Measurements from ENCODE around the gene TRAK1.

The TRAK1 gene

GRCh38 chr3:42117175-42118008, 26.2 kb downstream of the TRAK1 start:
- TF ChIP-seq CTCF (IDR thresholded peaks at IDR 0.05; ENCODE audit: low read depth, low read length, missing control alignments): peak; percentile 74
- no peak overlapping the region for H3K4me3 ChIP-seq (replicated peaks; ENCODE audit: low read depth, low read length)
- no peak for DNase-seq (ENCODE audit: extremely low read depth, low read depth)

GRCh38 chr3:42118762-42119361, 27.7 kb downstream of the TRAK1 start:
- TF ChIP-seq CTCF (IDR thresholded peaks at IDR 0.05; ENCODE audit: low read depth, low read length, missing control alignments): peak; percentile 45
- no peak overlapping the region for H3K4me3 ChIP-seq (replicated peaks; ENCODE audit: low read depth, low read length)
- no peak for DNase-seq (ENCODE audit: extremely low read depth, low read depth)

- no peak for TF ChIP-seq CTCF (IDR thresholded peaks at IDR 0.05; ENCODE audit: low read depth, low read length, missing control alignments)
- DNase-seq (ENCODE audit: extremely low read depth, low read depth): no peak
Observed at GRCh38 chr3:42119561-42120355, 28.6 kb downstream of the TRAK1 start.

GRCh38 chr3:42120866-42121265, 29.7 kb downstream of the TRAK1 start:
- DNase-seq (ENCODE audit: extremely low read depth, low read depth): no peak
- no peak for TF ChIP-seq CTCF (IDR thresholded peaks at IDR 0.05; ENCODE audit: low read depth, low read length, missing control alignments)
- no peak overlapping the region for H3K4me3 ChIP-seq (replicated peaks; ENCODE audit: low read depth, low read length)

More at GRCh38 chr3:42119561-42120355, 28.6 kb downstream of the TRAK1 start:
- H3K4me3 ChIP-seq (replicated peaks; ENCODE audit: low read depth, low read length): no peak overlapping the region

DNA sequence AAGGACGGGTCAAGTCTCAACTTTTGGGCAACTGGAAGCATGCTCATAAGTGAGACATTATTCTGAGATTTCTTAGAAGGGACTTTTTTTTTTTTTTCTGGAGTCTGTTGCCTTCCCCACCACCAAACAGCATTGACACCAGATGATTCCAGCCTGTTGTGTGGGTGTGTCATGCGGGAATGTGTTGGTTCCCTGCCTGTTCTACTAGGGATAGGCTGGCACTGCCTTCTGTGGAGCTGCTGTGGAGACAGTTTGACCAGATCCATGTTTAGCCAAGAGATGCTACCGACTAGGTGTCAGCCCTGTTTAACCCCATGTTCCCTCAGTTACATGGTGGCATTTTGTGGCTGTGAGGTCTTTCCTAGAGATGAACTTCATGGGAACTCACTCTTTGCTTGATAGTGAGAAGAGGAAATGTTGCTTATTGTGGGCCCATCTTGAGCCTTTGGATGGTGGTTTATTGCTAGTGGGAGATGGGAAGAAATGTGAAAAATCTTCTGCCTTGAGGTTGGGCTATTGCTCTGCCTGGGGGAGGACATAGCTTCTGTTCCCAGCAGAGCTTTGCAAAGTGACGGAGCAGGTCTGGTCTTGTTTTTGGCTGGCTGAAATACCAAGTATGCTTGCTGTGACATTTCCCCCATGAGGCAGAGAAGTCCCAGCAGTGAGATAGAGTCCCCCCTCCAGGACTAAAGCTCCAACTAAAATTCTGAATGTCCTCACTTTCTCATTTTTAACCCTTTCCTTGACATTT, 31.3 kb downstream of the TRAK1 start:
- DNase-seq (ENCODE audit: extremely low read depth, low read depth): no peak
- no peak for TF ChIP-seq CTCF (IDR thresholded peaks at IDR 0.05; ENCODE audit: low read depth, low read length, missing control alignments)
- no peak overlapping the region for H3K4me3 ChIP-seq (replicated peaks; ENCODE audit: low read depth, low read length)

DNA sequence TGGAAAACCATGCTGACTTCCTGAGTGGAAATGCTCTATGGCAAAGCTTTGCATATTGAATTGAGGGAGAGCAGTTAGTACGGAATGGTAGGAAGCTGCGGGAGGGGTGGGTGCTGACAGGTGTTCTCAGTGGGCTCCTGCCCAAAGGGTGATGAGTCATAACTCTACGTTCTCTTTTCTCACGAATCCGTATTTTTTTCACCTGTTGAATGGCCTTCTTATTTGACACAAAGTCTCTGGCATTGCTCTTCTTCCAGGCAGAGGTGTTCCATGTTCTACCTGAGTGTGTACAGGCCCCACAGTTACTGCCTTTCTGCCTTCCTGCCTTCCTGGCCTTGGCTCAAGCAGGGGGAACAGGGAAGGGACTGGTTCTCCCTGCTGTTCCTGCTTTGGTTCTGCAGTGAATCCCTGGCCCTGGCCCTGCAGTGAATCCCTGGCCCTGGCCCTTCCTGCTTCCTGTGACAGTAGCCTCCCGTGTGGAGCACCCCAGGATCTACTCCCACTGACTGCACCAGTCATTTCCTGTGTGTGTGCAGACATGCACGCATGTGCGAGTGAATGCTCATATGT, 31.9 kb downstream of the TRAK1 start:
- no peak for TF ChIP-seq CTCF (IDR thresholded peaks at IDR 0.05; ENCODE audit: low read depth, low read length, missing control alignments)
- no peak for DNase-seq (ENCODE audit: extremely low read depth, low read depth)
- H3K4me3 ChIP-seq (replicated peaks; ENCODE audit: low read depth, low read length): no peak overlapping the region
